Thoracic aorta (tissue), 2 donors: ENCODE results near the gene TRIM39. TPM values are rescaled to one million over a fixed set of nuclear protein-coding genes. Genes with fewer than 3 reads are reported as not detected.

Source experiments
- ATAC-seq: fragments of 150-250 bp; one replicate; pipeline ENCODE4 v1.8.0; 2017; ENCODE audit warnings: low read depth; ENCODE audit not compliant: insufficient number of reproducible peaks, low FRiP score
- DNase-seq: peaks from one replicate; pipeline ENCODE4 v3.0.0-alpha.2; 2020; ENCODE audit warnings: low spot score
- H3K27ac ChIP-seq, 2 donors: fragments of 200-600 bp; sonication (generic); 1 replicate in 1 of 2; 2 replicates in 1 of 2; pipeline ENCODE4 v1.5.1; 2016; ENCODE audit warnings: mild to moderate bottlenecking in 2 of 2, moderate library complexity in 2 of 2
- H3K27me3 ChIP-seq: fragments of 200-600 bp; sonication (generic); replicated peaks from 2 replicates; pipeline ENCODE4 v1.6.0; 2016; ENCODE audit warnings: mild to moderate bottlenecking; ENCODE audit not compliant: insufficient read depth
- H3K36me3 ChIP-seq: fragments of 200-600 bp; sonication (generic); one replicate; pipeline ENCODE4 v1.5.1; 2016
- H3K4me1 ChIP-seq, 2 donors: fragments of 200-600 bp; sonication (generic); 1 replicate in 1 of 2; 2 replicates in 1 of 2; pipeline versions ENCODE4 v1.5.1 to v1.6.0; 2016; ENCODE audit warnings: low read depth in 2 of 2, mild to moderate bottlenecking in 1 of 2; ENCODE audit not compliant: control insufficient read depth in 1 of 2
- H3K4me3 ChIP-seq: fragments of 200-600 bp; sonication (generic); 2 replicates; pipeline ENCODE4 v1.5.1; 2016; ENCODE audit warnings: mild to moderate bottlenecking
- H3K9me3 ChIP-seq: fragments of 200-600 bp; sonication (generic); 2 replicates; pipeline ENCODE4 v1.5.1; 2016
- CTCF ChIP-seq: fragments of 200-600 bp; sonication (generic); IDR thresholded peaks from one replicate; pipeline ENCODE4 v1.5.1; 2019; ENCODE audit warnings: antibody characterized with exemption
- total RNA-seq, 2 donors: library from RNA; depleted of rRNA; stranded (reverse); fragments of >200 nt; gene quantifications; one replicate each; pipeline versions ENCODE4 v1.1.0 to v1.2.3, GENCODE V29; 2016

Gene TRIM39
- total RNA-seq, 2 donors from 2014 or later: 11.0 to 30.9 TPM

GRCh38 chr6:30340589-30341054 lies 13.9 kb downstream of the TRIM39 start:
- no peak for ATAC-seq
- H3K9me3 ChIP-seq: no peaks in the 10 kb centered on the region
- DNase-seq: no peak
- H3K4me3 ChIP-seq: no peak overlapping the region
- H3K36me3 ChIP-seq: peaks cover 27% of the 10 kb centered on the region
- no peaks in the 10 kb centered on the region for H3K27me3 ChIP-seq
- no peak overlapping the region for H3K27ac ChIP-seq
- peaks cover 0 to 4% of the 10 kb centered on the region in 2 donors for H3K4me1 ChIP-seq
- TF ChIP-seq CTCF: no peak

- Histone ChIP-seq H3K36me3 (peaks cover 22% of the 10 kb centered on the region), H3K9me3 (no peaks in the 10 kb centered on the region), H3K4me3 (no peak overlapping the region), H3K27me3 (no peaks in the 10 kb centered on the region), H3K27ac (no peak overlapping the region), H3K4me1 (peaks cover 2 to 10% of the 10 kb centered on the region in 2 donors)
- no peak for ATAC-seq
- no peak for DNase-seq
- TF ChIP-seq CTCF: no peak
Measured at GRCh38 chr6:30341218-30341617, 14.5 kb downstream of the TRIM39 start.

GRCh38 chr6:30341728-30342127 lies 15.0 kb downstream of the TRIM39 start:
- H3K27ac ChIP-seq: no peak overlapping the region
- no peak overlapping the region for H3K4me3 ChIP-seq
- H3K4me1 ChIP-seq: peaks cover 2 to 13% of the 10 kb centered on the region in 2 donors
- peaks cover 17% of the 10 kb centered on the region for H3K36me3 ChIP-seq
- no peak for ATAC-seq
- no peak for TF ChIP-seq CTCF
- no peaks in the 10 kb centered on the region for H3K27me3 ChIP-seq
- H3K9me3 ChIP-seq: no peaks in the 10 kb centered on the region
- no peak for DNase-seq

- ATAC-seq: no peak
- peak overlapping the region; percentile 94 for H3K4me3 ChIP-seq
- peaks cover 13% of the 10 kb centered on the region for H3K36me3 ChIP-seq
- H3K27me3 ChIP-seq: no peaks in the 10 kb centered on the region
- peak overlapping the region; percentile 81 to 90 for H3K27ac ChIP-seq
- no peak for DNase-seq
- H3K9me3 ChIP-seq: no peaks in the 10 kb centered on the region
- H3K4me1 ChIP-seq: peaks cover 2 to 13% of the 10 kb centered on the region in 2 donors
- TF ChIP-seq CTCF: no peak
Measured at GRCh38 chr6:30344191-30344867, 17.6 kb downstream of the TRIM39 start.

GRCh38 chr6:30344868-30345671 lies 18.3 kb downstream of the TRIM39 start, which contains the start of gene RPP21:
Gene RPP21 (plus strand): TSS chr6:30345156. CDS start chr6:30345172, 16 bp downstream.
- Histone ChIP-seq H3K27ac (peak within 1 kb of the TSS; percentile 81 to 90), H3K4me1 (peaks cover 2 to 13% of the 10 kb centered on the region in 2 donors), H3K36me3 (peaks cover 7% of the 10 kb centered on the region), H3K4me3 (peak within 1 kb of the TSS; percentile 94), H3K9me3 (no peaks in the 10 kb centered on the region), H3K27me3 (no peaks in the 10 kb centered on the region)
- TF ChIP-seq CTCF: no peak
- ATAC-seq: peak; percentile 78
- peak; percentile 28 for DNase-seq
